ENCODE data around the gene QKI.

The QKI gene

GRCh38 chr6:163491737-163492300 lies 77.3 kb downstream of the QKI start:
- no peak for DNase-seq

GRCh38 chr6:163494279-163494727 lies 79.8 kb downstream of the QKI start:
- DNase-seq: no peak

- no peak for DNase-seq
Observed at GRCh38 chr6:163496205-163496604, 81.7 kb downstream of the QKI start.

GRCh38 chr6:163500105-163500504 lies 85.6 kb downstream of the QKI start:
- DNase-seq: no peak

- DNase-seq: no peak
Observed at GRCh38 chr6:163501026-163501425, 86.5 kb downstream of the QKI start.

- no peak for DNase-seq
Observed at GRCh38 chr6:163501439-163501838, 86.9 kb downstream of the QKI start.

- no peak for DNase-seq
Observed at GRCh38 chr6:163504984-163505640, 90.6 kb downstream of the QKI start.

GRCh38 chr6:163507965-163508364 lies 93.4 kb downstream of the QKI start:
- no peak for DNase-seq

GRCh38 chr6:163513003-163513402 lies 98.5 kb downstream of the QKI start:
- DNase-seq: no peak

- no peak for DNase-seq
Observed at GRCh38 chr6:163513570-163514166, 99.2 kb downstream of the QKI start.

GRCh38 chr6:163516908-163517307 lies 102.4 kb downstream of the QKI start:
- DNase-seq: no peak

- no peak for DNase-seq
Observed at GRCh38 chr6:163520956-163521355, 106.4 kb downstream of the QKI start.

GRCh38 chr6:163522033-163522432 lies 107.5 kb downstream of the QKI start:
- DNase-seq: no peak

- DNase-seq: no peak
Observed at GRCh38 chr6:163525926-163526325, 111.4 kb downstream of the QKI start.

GRCh38 chr6:163526346-163526745 lies 111.8 kb downstream of the QKI start:
- DNase-seq: no peak

- DNase-seq: no peak
Observed at GRCh38 chr6:163527291-163527690, 112.8 kb downstream of the QKI start.

- no peak for DNase-seq
Observed at GRCh38 chr6:163529605-163530004, 115.1 kb downstream of the QKI start.

- no peak for DNase-seq
Observed at GRCh38 chr6:163530406-163530805, 115.9 kb downstream of the QKI start.

- DNase-seq: no peak
Observed at GRCh38 chr6:163531122-163531521, 116.6 kb downstream of the QKI start.

- DNase-seq: no peak
Observed at GRCh38 chr6:163532526-163533078, 118.1 kb downstream of the QKI start.

- DNase-seq: peak in 1 of 2 experiments; percentile 54
Observed at GRCh38 chr6:163533443-163533842, 118.9 kb downstream of the QKI start.

GRCh38 chr6:163536770-163537169 lies 122.3 kb downstream of the QKI start:
- DNase-seq: no peak

GRCh38 chr6:163538331-163538730 lies 123.8 kb downstream of the QKI start:
- no peak for DNase-seq

- DNase-seq: no peak
Observed at GRCh38 chr6:163539101-163539762, 124.7 kb downstream of the QKI start.

Data from NCI-H524 (cell line).